ENCODE data around the gene FER1L5. TPM values are rescaled to one million over a fixed set of nuclear protein-coding genes. Genes with fewer than 3 reads are reported as not detected.

Gene FER1L5
- total and polyA plus RNA-seq, 2 donors (not counting 3 experiments of a cell fraction or from before 2014, with no cell fraction given), result not detected

- no peak for DNase-seq (ENCODE audit: low read depth, low spot score)
- POLR2A ChIA-PET, result no interaction called here
- no peak overlapping the region for H3K9ac ChIP-seq (replicated peaks; ENCODE audit: extremely low read depth, insufficient read depth, low read length)
- intact Hi-C loops (cut with micrococcal nuclease) (no loop called here), dilution Hi-C loops (cut with MboI; ENCODE audit: extremely low pct_ligation_motif_present, low sequenced_read_pairs) (no loop called here)
- H2AFZ ChIP-seq (ENCODE audit: low read depth, low read length), result no peak overlapping the region
- CTCF ChIA-PET, result no interaction called here
- BruUV-seq (replicated peaks), result no TSS peak
- H3K27ac ChIP-seq (ENCODE audit: insufficient read depth, low read depth, low read length), result no peak overlapping the region
- H3K9me1 ChIP-seq (replicated peaks; ENCODE audit: control insufficient read depth, extremely low read depth, insufficient read depth, low read length), result no peaks in the 10 kb centered on the region
- H3K4me3 ChIP-seq (replicated peaks in 1 of 3; ENCODE audit: insufficient read depth in 1 of 3, low read depth in 1 of 3, low read length in 3 of 3), result no peak overlapping the region
- no peaks in the 10 kb centered on the region for H3K4me1 ChIP-seq (ENCODE audit: control insufficient read depth, extremely low read depth, insufficient read depth, low read length)
- H3K9me3 ChIP-seq (replicated peaks; ENCODE audit: control insufficient read depth, insufficient read depth, low read length), result no peaks in the 10 kb centered on the region
- TF ChIP-seq FOS (IDR thresholded peaks at IDR 0.05; ENCODE audit: borderline replicate concordance, insufficient read depth, low read length) (no peak), POLR2A (IDR thresholded peaks at IDR 0.05; ENCODE audit: low read depth, low read length) (no peak), EZH2 (IDR thresholded peaks at IDR 0.05; ENCODE audit: borderline replicate concordance, low read depth, low read length, severe bottlenecking) (no peak), GATA2 (IDR thresholded peaks at IDR 0.05; ENCODE audit: insufficient read depth, insufficient read length, low read depth, low read length) (no peak), POLR2AphosphoS5 (IDR thresholded peaks at IDR 0.05; ENCODE audit: insufficient read depth, low read depth, low read length) (no peak), MYC (IDR thresholded peaks at IDR 0.05; ENCODE audit: low read depth, low read length) (no peak), JUN (IDR thresholded peaks at IDR 0.05; ENCODE audit: borderline replicate concordance, insufficient read depth, insufficient read length, low read depth) (no peak)
- TF ChIP-seq, protein P1, sequence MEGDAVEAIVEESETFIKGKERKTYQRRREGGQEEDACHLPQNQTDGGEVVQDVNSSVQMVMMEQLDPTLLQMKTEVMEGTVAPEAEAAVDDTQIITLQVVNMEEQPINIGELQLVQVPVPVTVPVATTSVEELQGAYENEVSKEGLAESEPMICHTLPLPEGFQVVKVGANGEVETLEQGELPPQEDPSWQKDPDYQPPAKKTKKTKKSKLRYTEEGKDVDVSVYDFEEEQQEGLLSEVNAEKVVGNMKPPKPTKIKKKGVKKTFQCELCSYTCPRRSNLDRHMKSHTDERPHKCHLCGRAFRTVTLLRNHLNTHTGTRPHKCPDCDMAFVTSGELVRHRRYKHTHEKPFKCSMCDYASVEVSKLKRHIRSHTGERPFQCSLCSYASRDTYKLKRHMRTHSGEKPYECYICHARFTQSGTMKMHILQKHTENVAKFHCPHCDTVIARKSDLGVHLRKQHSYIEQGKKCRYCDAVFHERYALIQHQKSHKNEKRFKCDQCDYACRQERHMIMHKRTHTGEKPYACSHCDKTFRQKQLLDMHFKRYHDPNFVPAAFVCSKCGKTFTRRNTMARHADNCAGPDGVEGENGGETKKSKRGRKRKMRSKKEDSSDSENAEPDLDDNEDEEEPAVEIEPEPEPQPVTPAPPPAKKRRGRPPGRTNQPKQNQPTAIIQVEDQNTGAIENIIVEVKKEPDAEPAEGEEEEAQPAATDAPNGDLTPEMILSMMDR (IDR thresholded peaks at IDR 0.05; ENCODE audit: extremely low read depth in 1 of 2, insufficient read depth in 1 of 2, low read depth in 1 of 2, low read length in 2 of 2), result no peak
- TF ChIP-seq, protein P2, sequence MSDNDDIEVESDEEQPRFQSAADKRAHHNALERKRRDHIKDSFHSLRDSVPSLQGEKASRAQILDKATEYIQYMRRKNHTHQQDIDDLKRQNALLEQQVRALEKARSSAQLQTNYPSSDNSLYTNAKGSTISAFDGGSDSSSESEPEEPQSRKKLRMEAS (IDR thresholded peaks at IDR 0.05; ENCODE audit: insufficient read depth, insufficient read length), result no peak
- no peaks in the 10 kb centered on the region for H3K79me2 ChIP-seq (ENCODE audit: control insufficient read depth, insufficient read depth, low read length)
- H3K27me3 ChIP-seq (ENCODE audit: control insufficient read depth in 2 of 2, insufficient read depth in 2 of 2, low read length in 2 of 2), result no peaks in the 10 kb centered on the region
- H4K20me1 ChIP-seq (replicated peaks; ENCODE audit: control insufficient read depth, extremely low read depth, insufficient read depth, low read length), result no peaks in the 10 kb centered on the region
- FAIRE-seq, result no peak
- no peaks in the 10 kb centered on the region for H3K36me3 ChIP-seq (ENCODE audit: control insufficient read depth in 2 of 2, extremely low read depth in 1 of 2, insufficient read depth in 2 of 2, low read length in 2 of 2)
- H3K4me2 ChIP-seq (ENCODE audit: insufficient read depth, low read length), result no peak overlapping the region
Observed at GRCh38 chr2:96698221-96698861, 55.8 kb downstream of the FER1L5 start.

All from endothelial cell of umbilical vein (primary cell).